HepG2 (cell line): ENCODE data around the gene SBNO1. TPM values are rescaled to one million over a fixed set of nuclear protein-coding genes. Genes with fewer than 3 reads are reported as not detected.
A peak's percentile ranks its signal among the peaks of the same experiment; 100 is the strongest.

ENCODE experiments used
- ATAC-seq: fragments of 200-7000 bp; cut with Tn5 transposase; 3 replicates; pipeline ENCODE4 v1.9.1; 2020; ENCODE audit warnings: mild to moderate bottlenecking, moderate library complexity
- BruUV-seq: library from RNA; stranded (reverse); fragments of 400-500 nt; replicated peaks from 2 replicates; lab custom pipeline; 2021; lab: Mats Ljungman, UMichigan
- CTCF ChIA-PET: fragments of 300-600 bp; formaldehyde crosslinking; extraction: SDS; loops from one replicate; lab custom pipeline; 2021; ENCODE audit warnings: low total read pairs, inconsistent platforms, low intra/inter-chr PET ratio; lab: Yijun Ruan, JAX
- POLR2A ChIA-PET: fragments of 350-600 bp; sonication (Branson Sonifier 250); formaldehyde crosslinking; loops from one replicate; lab custom pipeline; 2020; ENCODE audit warnings: antibody characterized with exemption, inconsistent platforms; lab: Yijun Ruan, JAX
- DNase-seq: peaks from one replicate; pipeline ENCODE4 v3.0.0-alpha.2; 2015; ENCODE audit warnings: low spot score
- FAIRE-seq: peaks from 3 replicates; lab custom pipeline; 2011; peaks lifted over from hg19 to GRCh38; lab: Jason Lieb, UNC
- H2AFZ ChIP-seq: one replicate; pipeline ENCODE4 v1.6.1; 2011; ENCODE audit warnings: low read length, inconsistent platforms
- H3K27ac ChIP-seq: fragments of 300-600 bp; 3 replicates; pipeline ENCODE4 v1.8.0; 2011; ENCODE audit warnings: mixed run types, mild to moderate bottlenecking, mixed read lengths, low read length, inconsistent platforms; ENCODE audit not compliant: insufficient read depth; ENCODE audit errors: extremely low read length
- H3K27me3 ChIP-seq, 2 experiments: fragments of 200-600 bp in 1 of 2; 2 replicates in 1 of 2; 3 replicates in 1 of 2; pipeline versions ENCODE4 v1.6.0 to v1.8.0; 2011; ENCODE audit warnings: low read length in 2 of 2, mild to moderate bottlenecking in 2 of 2, moderate library complexity in 2 of 2, inconsistent platforms in 1 of 2; ENCODE audit not compliant: insufficient read depth in 2 of 2, control insufficient read depth in 1 of 2
- H3K36me3 ChIP-seq, 2 experiments: fragments of 200-600 bp in 1 of 2; replicated peaks in 1 of 2; 2 replicates in 1 of 2; 3 replicates in 1 of 2; pipeline versions ENCODE4 v1.5.1 to v1.8.0; 2011; ENCODE audit warnings: low read length in 2 of 2, inconsistent platforms in 1 of 2; ENCODE audit not compliant: insufficient read depth in 2 of 2, control insufficient read depth in 1 of 2
- H3K4me1 ChIP-seq: 2 replicates; pipeline ENCODE4 v1.5.1; 2012; ENCODE audit warnings: low read length, inconsistent platforms; ENCODE audit not compliant: insufficient read depth
- H3K4me2 ChIP-seq: 2 replicates; pipeline ENCODE4 v1.6.0; 2011; ENCODE audit warnings: low read depth, low read length, inconsistent platforms
- H3K4me3 ChIP-seq, 3 experiments: fragments of 200-600 bp in 1 of 3; sonication (generic), shearing (Covaris generic) in 1 of 3; replicated peaks in 1 of 3; 2 replicates each; pipeline ENCODE4 v1.5.1; 2011 to 2016; ENCODE audit warnings: low read length in 3 of 3, inconsistent platforms in 2 of 3, low read depth in 2 of 3, mild to moderate bottlenecking in 2 of 3, control low read depth in 1 of 3, mixed read lengths in 1 of 3; ENCODE audit not compliant: insufficient read depth in 1 of 3
- H3K79me2 ChIP-seq: one replicate; pipeline ENCODE4 v1.6.1; 2011; ENCODE audit warnings: low read length, inconsistent platforms; ENCODE audit not compliant: insufficient read depth
- H3K9ac ChIP-seq: 2 replicates; pipeline ENCODE4 v1.6.0; 2011; ENCODE audit warnings: mild to moderate bottlenecking, low read depth, low read length, inconsistent platforms; ENCODE audit not compliant: insufficient read depth
- H3K9me3 ChIP-seq: 2 replicates; pipeline ENCODE4 v1.5.1; 2012; ENCODE audit warnings: mild to moderate bottlenecking, low read length
- H4K20me1 ChIP-seq: 2 replicates; pipeline ENCODE4 v1.6.0; 2011; ENCODE audit warnings: inconsistent platforms, mild to moderate bottlenecking, low read length, moderate library complexity; ENCODE audit not compliant: insufficient read depth
- GATAD1 ChIP-seq: IDR thresholded peaks from 2 replicates; pipeline ENCODE4 v1.6.1; 2016; ENCODE audit warnings: missing genetic modification reagents, missing compliant biosample characterization
- KDM2A ChIP-seq: sonication (generic); formaldehyde crosslinking; IDR thresholded peaks from 2 replicates; pipeline ENCODE4 v1.4.0; 2020; ENCODE audit warnings: low read depth, missing genetic modification reagents, borderline replicate concordance
- PATZ1 ChIP-seq: sonication (generic); formaldehyde crosslinking; IDR thresholded peaks from 2 replicates; pipeline ENCODE4 v1.4.0; 2020; ENCODE audit warnings: missing genetic modification reagents
- POLR2A ChIP-seq, 2 experiments: IDR thresholded peaks; 2 replicates each; pipeline ENCODE4 v1.6.1; 2011; ENCODE audit warnings: low read depth in 2 of 2, low read length in 2 of 2, mild to moderate bottlenecking in 1 of 2, moderate library complexity in 1 of 2; ENCODE audit not compliant: insufficient read depth in 1 of 2
- ZBTB2 ChIP-seq: sonication (generic); formaldehyde crosslinking; IDR thresholded peaks from 2 replicates; pipeline ENCODE4 v1.8.0; 2022; ENCODE audit warnings: low read depth, missing genetic modification reagents
- WGBS: methylation state at CpG from one replicate; pipeline ENCODE4 v1.1.6; 2017; ENCODE audit warnings: low lambda C conversion rate; 5-methylcytosine and 5-hydroxymethylcytosine counted together
- in situ Hi-C: cut with HindIII; loops from 2 replicates; pipeline ENCODE4 v1.10.0; 2017; ENCODE audit warnings: low pct_unique_long_range_greater_than_20kb; ENCODE audit not compliant: extremely low pct_ligation_motif_present
- intact Hi-C: fragments of 100-400 bp; cut with micrococcal nuclease; formaldehyde crosslinking; loops from one replicate; pipeline ENCODE4 v1.10.0; 2022; ENCODE audit not compliant: unreplicated experiment
- polyA plus RNA-seq, 8 experiments: library from polyadenylated mRNA; depleted of rRNA in 3 of 8; stranded (reverse) in 7 of 8; unstranded in 1 of 8; fragments of >200 nt; fragmentation: Illumina TruSeq in 4 of 8; extraction: Trizol in 4 of 8; gene quantifications; 2 replicates each; pipeline versions ENCODE4 v1.2.1 to v1.2.3, GENCODE V29; 2011 to 2016; ENCODE audit warnings: low read depth in 4 of 8, missing spikeins in 1 of 8, mixed read lengths in 1 of 8; ENCODE audit not compliant: insufficient read depth in 1 of 8
- total RNA-seq, 5 experiments: library from RNA; depleted of rRNA; stranded (reverse); fragments of >200 nt; fragmentation: Illumina TruSeq; extraction: Trizol; gene quantifications; 2 replicates each; pipeline ENCODE4 v1.2.3, GENCODE V29; 2016; ENCODE audit warnings: low read depth in 1 of 5
- TF ChIP-seq, protein P1 (sequence below): sonication (generic); formaldehyde crosslinking; IDR thresholded peaks from 2 replicates; pipeline ENCODE4 v1.5.0; 2020; ENCODE audit warnings: mild to moderate bottlenecking, missing genetic modification reagents, borderline replicate concordance

The SBNO1 gene
- total and polyA plus RNA-seq, 2 of the 13 experiments (the other 11 are each of a cell fraction or from before 2014, with no cell fraction given): 10.9 to 40.2 TPM

GRCh38 chr12:123388951-123389559 is 24.4 kb upstream of the SBNO1 start:
- H2AFZ ChIP-seq: no peak overlapping the region
- peak overlapping the region; percentile 85 for H3K9ac ChIP-seq
- no peak for FAIRE-seq
- in situ Hi-C loops: no loop called here
- no peaks in the 10 kb centered on the region for H4K20me1 ChIP-seq
- H3K9me3 ChIP-seq: no peaks in the 10 kb centered on the region
- peak overlapping the region; percentile 53 to 85 (median 69); a peak in 5 of 6 replicates for H3K4me3 ChIP-seq
- H3K4me2 ChIP-seq: peak overlapping the region; percentile 65; the same call in 1 of the 2 replicates
- no peaks in the 10 kb centered on the region for H3K27me3 ChIP-seq
- ChIA-PET POLR2A (interaction anchor here (1.3 to 2.2 kb wide), 2 partner anchors 24 to 156 kb away, joined by 5 to 22 read pairs; partner anchors contain the start of genes MPHOSPH9, MTRFR and SBNO1), CTCF (no interaction called here)
- DNase-seq: no peak
- peak overlapping the region; percentile 74 for H3K27ac ChIP-seq
- WGBS: no CpG with 5 or more reads among the region's 102 CpGs
- peaks cover 26% of the 10 kb centered on the region for H3K79me2 ChIP-seq
- intact Hi-C loops: loop anchor here (1.0 kb wide), 1 partner anchor 47 kb away; the partner anchor contains the start of gene RILPL2
- BruUV-seq: no TSS peak
- TF ChIP-seq POLR2A (IDR thresholded peaks at IDR 0.05; ENCODE audit: insufficient read depth in 1 of 2, low read depth in 2 of 2, low read length in 2 of 2) (peak in 1 of 2 experiments; percentile 52; a peak in 2 of 4 replicates), GATAD1 (CRISPR knock-in tag) (no peak)
- no peak for ATAC-seq
- H3K4me1 ChIP-seq: peaks cover 48% of the 10 kb centered on the region
- peaks cover 9 to 27% of the 10 kb centered on the region in 2 experiments for H3K36me3 ChIP-seq

DNA sequence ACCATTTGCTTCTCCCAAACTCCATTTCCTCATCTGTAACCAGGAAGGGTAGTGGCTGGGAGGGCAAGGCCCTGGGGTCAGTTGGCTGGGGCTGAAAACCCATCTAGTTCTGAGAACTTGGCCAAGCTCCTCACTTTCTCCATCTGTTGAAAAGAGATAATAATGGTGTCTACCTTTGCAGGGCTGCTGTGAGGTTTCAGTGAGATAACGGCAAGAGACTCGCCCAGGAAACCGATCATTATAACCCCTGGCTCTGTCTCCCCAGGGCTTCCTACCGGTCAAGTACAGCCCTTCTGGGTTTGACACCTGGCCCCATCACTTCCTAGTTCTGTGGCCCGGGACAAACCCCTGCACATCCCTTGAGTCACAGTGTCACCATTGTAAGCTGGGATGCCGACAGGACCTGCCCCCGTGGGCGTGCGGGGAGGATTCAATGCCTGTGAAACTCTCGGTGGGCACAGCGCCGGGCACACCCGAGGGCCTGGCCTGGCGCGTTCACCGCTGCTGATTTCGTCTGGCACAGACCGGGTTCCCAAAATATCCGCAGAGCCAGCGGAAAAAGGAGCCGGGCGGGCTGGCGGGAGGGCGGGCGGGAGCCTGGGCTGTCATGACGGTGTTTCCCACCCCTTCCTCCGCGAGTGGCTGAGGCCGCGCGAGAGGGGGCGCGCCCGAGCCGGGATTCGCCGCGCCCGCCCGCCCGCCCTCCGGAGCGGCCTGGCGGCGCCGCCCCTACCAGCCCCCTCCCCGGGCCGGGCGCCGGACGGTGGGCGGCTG is 23.7 kb upstream of the SBNO1 start:
- in situ Hi-C loops (no loop called here), intact Hi-C loops (no loop called here)
- peak overlapping the region; percentile 64 for H3K9ac ChIP-seq
- 4% methylated on average over 5 of the region's 52 CpGs for WGBS
- DNase-seq: peak; percentile 58
- peak overlapping the region; percentile 64 for H3K27ac ChIP-seq
- no peaks in the 10 kb centered on the region for H3K9me3 ChIP-seq
- peaks cover 9 to 24% of the 10 kb centered on the region in 2 experiments for H3K36me3 ChIP-seq
- peak overlapping the region; percentile 78 to 85 (median 81) for H3K4me3 ChIP-seq
- FAIRE-seq: no peak
- H3K4me1 ChIP-seq: peaks cover 48% of the 10 kb centered on the region
- H4K20me1 ChIP-seq: no peaks in the 10 kb centered on the region
- H3K27me3 ChIP-seq: no peaks in the 10 kb centered on the region
- ATAC-seq: peak; percentile 34
- H3K79me2 ChIP-seq: peaks cover 26% of the 10 kb centered on the region
- no peak overlapping the region for H2AFZ ChIP-seq
- POLR2A ChIA-PET: interaction anchor here (1.1 to 2.2 kb wide), 3 partner anchors 23 to 155 kb away, joined by 4 to 22 read pairs (median 5); partner anchors contain the start of genes MPHOSPH9, MTRFR and SBNO1
- BruUV-seq: TSS peak; percentile 55
- H3K4me2 ChIP-seq: peak overlapping the region; percentile 88
- CTCF ChIA-PET: no interaction called here
- TF ChIP-seq PATZ1 (CRISPR knock-in tag): peak; percentile 19; the same call in 1 of the 2 replicates
- TF ChIP-seq ZBTB2 (CRISPR knock-in tag): 0 out of 2 replicates have a peak, but pooled peaks have one; percentile 5
- TF ChIP-seq KDM2A (CRISPR knock-in tag): peak; percentile 35; the same call in 1 of the 2 replicates
- TF ChIP-seq, protein P1, sequence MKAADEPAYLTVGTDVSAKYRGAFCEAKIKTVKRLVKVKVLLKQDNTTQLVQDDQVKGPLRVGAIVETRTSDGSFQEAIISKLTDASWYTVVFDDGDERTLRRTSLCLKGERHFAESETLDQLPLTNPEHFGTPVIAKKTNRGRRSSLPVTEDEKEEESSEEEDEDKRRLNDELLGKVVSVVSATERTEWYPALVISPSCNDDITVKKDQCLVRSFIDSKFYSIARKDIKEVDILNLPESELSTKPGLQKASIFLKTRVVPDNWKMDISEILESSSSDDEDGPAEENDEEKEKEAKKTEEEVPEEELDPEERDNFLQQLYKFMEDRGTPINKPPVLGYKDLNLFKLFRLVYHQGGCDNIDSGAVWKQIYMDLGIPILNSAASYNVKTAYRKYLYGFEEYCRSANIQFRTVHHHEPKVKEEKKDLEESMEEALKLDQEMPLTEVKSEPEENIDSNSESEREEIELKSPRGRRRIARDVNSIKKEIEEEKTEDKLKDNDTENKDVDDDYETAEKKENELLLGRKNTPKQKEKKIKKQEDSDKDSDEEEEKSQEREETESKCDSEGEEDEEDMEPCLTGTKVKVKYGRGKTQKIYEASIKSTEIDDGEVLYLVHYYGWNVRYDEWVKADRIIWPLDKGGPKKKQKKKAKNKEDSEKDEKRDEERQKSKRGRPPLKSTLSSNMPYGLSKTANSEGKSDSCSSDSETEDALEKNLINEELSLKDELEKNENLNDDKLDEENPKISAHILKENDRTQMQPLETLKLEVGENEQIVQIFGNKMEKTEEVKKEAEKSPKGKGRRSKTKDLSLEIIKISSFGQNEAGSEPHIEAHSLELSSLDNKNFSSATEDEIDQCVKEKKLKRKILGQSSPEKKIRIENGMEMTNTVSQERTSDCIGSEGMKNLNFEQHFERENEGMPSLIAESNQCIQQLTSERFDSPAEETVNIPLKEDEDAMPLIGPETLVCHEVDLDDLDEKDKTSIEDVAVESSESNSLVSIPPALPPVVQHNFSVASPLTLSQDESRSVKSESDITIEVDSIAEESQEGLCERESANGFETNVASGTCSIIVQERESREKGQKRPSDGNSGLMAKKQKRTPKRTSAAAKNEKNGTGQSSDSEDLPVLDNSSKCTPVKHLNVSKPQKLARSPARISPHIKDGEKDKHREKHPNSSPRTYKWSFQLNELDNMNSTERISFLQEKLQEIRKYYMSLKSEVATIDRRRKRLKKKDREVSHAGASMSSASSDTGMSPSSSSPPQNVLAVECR: peak; percentile 74
